ENCODE results near the gene RAB36. TPM values are rescaled to one million over a fixed set of nuclear protein-coding genes. Genes with fewer than 3 reads are reported as not detected.

RAB36 gene, protein sequence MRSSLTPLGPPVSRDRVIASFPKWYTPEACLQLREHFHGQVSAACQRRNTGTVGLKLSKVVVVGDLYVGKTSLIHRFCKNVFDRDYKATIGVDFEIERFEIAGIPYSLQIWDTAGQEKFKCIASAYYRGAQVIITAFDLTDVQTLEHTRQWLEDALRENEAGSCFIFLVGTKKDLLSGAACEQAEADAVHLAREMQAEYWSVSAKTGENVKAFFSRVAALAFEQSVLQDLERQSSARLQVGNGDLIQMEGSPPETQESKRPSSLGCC
- 6.6 and 6.8 TPM in 2 replicates for polyA plus RNA-seq (2012; rRNA removed)
- 3.5 and 5.0 TPM in 2 replicates for polyA plus RNA-seq (2012; cell fraction: cytosol; rRNA removed)
- polyA plus RNA-seq (2012; cell fraction: nucleus; rRNA removed) = 10.6 TPM in 2 replicates

- ChIA-PET POLR2A (interaction anchor here (1.2 to 1.4 kb wide), 2 partner anchors 9 to 17 kb away, joined by 3 read pairs; no protein-coding TSS in a partner anchor), CTCF (interaction anchor here (0.7 to 2.5 kb wide), 10 partner anchors 12 to 587 kb away, joined by 3 to 13 read pairs (median 4); partner anchors contain the start of gene PRAME)
- no peaks in the 10 kb centered on the region for H3K9me2 ChIP-seq
- no peaks in the 10 kb centered on the region for H3K27me3 ChIP-seq (ENCODE audit: insufficient read depth)
- peak within 1 kb of the TSS; percentile 92 for H2AFZ ChIP-seq (ENCODE audit: low read depth)
- peak within 1 kb of the TSS; percentile 91 for H3K4me2 ChIP-seq
- H3K4me1 ChIP-seq (ENCODE audit: control insufficient read depth in 1 of 2, insufficient read depth in 2 of 2, low read depth in 1 of 2, low read length in 1 of 2) = peaks cover 6 to 17% of the 10 kb centered on the region in 2 experiments; a peak in 1 of 4 replicates
- DNase-seq = peak; percentile 98
- TF ChIP-seq EP300 (IDR thresholded peaks at IDR 0.05; ENCODE audit: borderline replicate concordance in 1 of 2, low read depth in 1 of 2, low read length in 1 of 2) = no peak
- no peak for TF ChIP-seq FOXM1 (IDR thresholded peaks at IDR 0.05; ENCODE audit: low read depth)
- TF ChIP-seq NRF1 (IDR thresholded peaks at IDR 0.05; ENCODE audit: low read depth, low read length) = peak; percentile 28
- TF ChIP-seq TCF12 (IDR thresholded peaks at IDR 0.05) = no peak
- peak; percentile 43; the same call in 1 of the 2 replicates for TF ChIP-seq FOXJ3 (CRISPR knock-in tag; IDR thresholded peaks at IDR 0.05)
- peak; percentile 60 for TF ChIP-seq CHD2 (IDR thresholded peaks at IDR 0.05; ENCODE audit: low read length, partially characterized antibody)
- peak; percentile 97 for TF ChIP-seq MXI1 (IDR thresholded peaks at IDR 0.05; ENCODE audit: low read depth, low read length)
- TF ChIP-seq SIN3A (IDR thresholded peaks at IDR 0.05; ENCODE audit: borderline replicate concordance, low read depth, low read length) = peak; percentile 87; the same call in 1 of the 2 replicates
- 0 out of 2 replicates have a peak, but pooled peaks have one; percentile 8 for TF ChIP-seq ZBTB33 (IDR thresholded peaks at IDR 0.05; ENCODE audit: borderline replicate concordance, low read depth)
- TF ChIP-seq, protein P1, sequence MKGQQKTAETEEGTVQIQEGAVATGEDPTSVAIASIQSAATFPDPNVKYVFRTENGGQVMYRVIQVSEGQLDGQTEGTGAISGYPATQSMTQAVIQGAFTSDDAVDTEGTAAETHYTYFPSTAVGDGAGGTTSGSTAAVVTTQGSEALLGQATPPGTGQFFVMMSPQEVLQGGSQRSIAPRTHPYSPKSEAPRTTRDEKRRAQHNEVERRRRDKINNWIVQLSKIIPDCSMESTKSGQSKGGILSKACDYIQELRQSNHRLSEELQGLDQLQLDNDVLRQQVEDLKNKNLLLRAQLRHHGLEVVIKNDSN (IDR thresholded peaks at IDR 0.05; ENCODE audit: borderline replicate concordance, low read depth) = peak; percentile 20; the same call in 1 of the 2 replicates
- TF ChIP-seq POLR2AphosphoS5 (IDR thresholded peaks at IDR 0.05; ENCODE audit: low read depth, low read length) = 0 out of 2 replicates have a peak, but pooled peaks have one; percentile 7
- no peak for TF ChIP-seq JUND (IDR thresholded peaks at IDR 0.05)
- no peak for TF ChIP-seq FOSL2 (IDR thresholded peaks at IDR 0.05; ENCODE audit: borderline replicate concordance, low read depth)
- TF ChIP-seq ELF1 (IDR thresholded peaks at IDR 0.05) = no peak
- TF ChIP-seq MEF2A (IDR thresholded peaks at IDR 0.05; ENCODE audit: borderline replicate concordance, low read depth) = no peak
- TF ChIP-seq, protein P2, sequence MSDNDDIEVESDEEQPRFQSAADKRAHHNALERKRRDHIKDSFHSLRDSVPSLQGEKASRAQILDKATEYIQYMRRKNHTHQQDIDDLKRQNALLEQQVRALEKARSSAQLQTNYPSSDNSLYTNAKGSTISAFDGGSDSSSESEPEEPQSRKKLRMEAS (IDR thresholded peaks at IDR 0.05; ENCODE audit: low read depth) = peak; percentile 58; the same call in 1 of the 2 replicates
- TF ChIP-seq YY1 (IDR thresholded peaks at IDR 0.05; ENCODE audit: low read depth) = no peak
- TF ChIP-seq, protein P3, sequence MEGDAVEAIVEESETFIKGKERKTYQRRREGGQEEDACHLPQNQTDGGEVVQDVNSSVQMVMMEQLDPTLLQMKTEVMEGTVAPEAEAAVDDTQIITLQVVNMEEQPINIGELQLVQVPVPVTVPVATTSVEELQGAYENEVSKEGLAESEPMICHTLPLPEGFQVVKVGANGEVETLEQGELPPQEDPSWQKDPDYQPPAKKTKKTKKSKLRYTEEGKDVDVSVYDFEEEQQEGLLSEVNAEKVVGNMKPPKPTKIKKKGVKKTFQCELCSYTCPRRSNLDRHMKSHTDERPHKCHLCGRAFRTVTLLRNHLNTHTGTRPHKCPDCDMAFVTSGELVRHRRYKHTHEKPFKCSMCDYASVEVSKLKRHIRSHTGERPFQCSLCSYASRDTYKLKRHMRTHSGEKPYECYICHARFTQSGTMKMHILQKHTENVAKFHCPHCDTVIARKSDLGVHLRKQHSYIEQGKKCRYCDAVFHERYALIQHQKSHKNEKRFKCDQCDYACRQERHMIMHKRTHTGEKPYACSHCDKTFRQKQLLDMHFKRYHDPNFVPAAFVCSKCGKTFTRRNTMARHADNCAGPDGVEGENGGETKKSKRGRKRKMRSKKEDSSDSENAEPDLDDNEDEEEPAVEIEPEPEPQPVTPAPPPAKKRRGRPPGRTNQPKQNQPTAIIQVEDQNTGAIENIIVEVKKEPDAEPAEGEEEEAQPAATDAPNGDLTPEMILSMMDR (IDR thresholded peaks at IDR 0.05) = no peak
- TF ChIP-seq RFX5 (IDR thresholded peaks at IDR 0.05; ENCODE audit: low read length) = peak; percentile 65
- TF ChIP-seq, protein P4, sequence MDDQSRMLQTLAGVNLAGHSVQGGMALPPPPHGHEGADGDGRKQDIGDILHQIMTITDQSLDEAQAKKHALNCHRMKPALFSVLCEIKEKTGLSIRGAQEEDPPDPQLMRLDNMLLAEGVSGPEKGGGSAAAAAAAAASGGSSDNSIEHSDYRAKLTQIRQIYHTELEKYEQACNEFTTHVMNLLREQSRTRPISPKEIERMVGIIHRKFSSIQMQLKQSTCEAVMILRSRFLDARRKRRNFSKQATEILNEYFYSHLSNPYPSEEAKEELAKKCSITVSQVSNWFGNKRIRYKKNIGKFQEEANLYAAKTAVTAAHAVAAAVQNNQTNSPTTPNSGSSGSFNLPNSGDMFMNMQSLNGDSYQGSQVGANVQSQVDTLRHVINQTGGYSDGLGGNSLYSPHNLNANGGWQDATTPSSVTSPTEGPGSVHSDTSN (IDR thresholded peaks at IDR 0.05) = peak; percentile 92
- no peak for TF ChIP-seq TEAD4 (IDR thresholded peaks at IDR 0.05; ENCODE audit: borderline replicate concordance, insufficient read depth)
- no peak for TF ChIP-seq GABPA (IDR thresholded peaks at IDR 0.05; ENCODE audit: low read depth)
- no peak for TF ChIP-seq NFIC (IDR thresholded peaks at IDR 0.05; ENCODE audit: borderline replicate concordance)
- H4K20me1 ChIP-seq (ENCODE audit: insufficient read depth) = no peaks in the 10 kb centered on the region
- H3F3A ChIP-seq (replicated peaks; ENCODE audit: insufficient read depth) = no peaks in the 10 kb centered on the region
- WGBS (ENCODE audit: low lambda C conversion rate) = under 1% methylated on average over 46 of the region's 62 CpGs
- peaks cover 0 to 8% of the 10 kb centered on the region in 2 experiments for H3K36me3 ChIP-seq (replicated peaks in 1 of 2; ENCODE audit: control insufficient read depth in 1 of 2, insufficient read depth in 2 of 2, low read length in 1 of 2)
- H3K27ac ChIP-seq (ENCODE audit: low read depth in 2 of 2, low read length in 1 of 2) = peak within 1 kb of the TSS; percentile 62 to 73
- peak within 1 kb of the TSS; percentile 88 for H3K9ac ChIP-seq
- H3K9me3 ChIP-seq = no peaks in the 10 kb centered on the region
- H3K79me2 ChIP-seq (ENCODE audit: insufficient read depth) = peaks cover 4% of the 10 kb centered on the region; the same call in 1 of the 2 replicates
- peak within 1 kb of the TSS; percentile 73 to 79 for H3K4me3 ChIP-seq (ENCODE audit: low read depth in 2 of 2, low read length in 1 of 2)
Measured at GRCh38 chr22:23144932-23145877, at the start of gene RAB36. TSS of gene RAB36 (plus strand) at chr22:23145477. CDS start at chr22:23146617, 1,140 bp downstream.

All from SK-N-SH (cell line).